Left ventricle myocardium inferior (tissue), 1 donor: ENCODE data around the gene PIAS2. TPM values are rescaled to one million over a fixed set of nuclear protein-coding genes. Genes with fewer than 3 reads are reported as not detected.

Experiments
- DNase-seq: peaks from one replicate; pipeline ENCODE4 v3.0.0-alpha.2; 2020
- H3K27ac ChIP-seq: fragments of 200-600 bp; replicated peaks from 2 replicates; pipeline ENCODE4 v1.8.0; 2021
- H3K27me3 ChIP-seq: fragments of 200-600 bp; 2 replicates; pipeline ENCODE4 v1.8.0; 2021; ENCODE audit warnings: low read depth
- H3K36me3 ChIP-seq: fragments of 200-600 bp; 2 replicates; pipeline ENCODE4 v1.8.0; 2021
- H3K4me1 ChIP-seq: fragments of 200-600 bp; 2 replicates; pipeline ENCODE4 v1.8.0; 2021
- H3K4me3 ChIP-seq: fragments of 200-600 bp; 2 replicates; pipeline ENCODE4 v1.8.0; 2021; ENCODE audit warnings: mild to moderate bottlenecking, moderate library complexity
- H3K9me3 ChIP-seq: fragments of 200-600 bp; replicated peaks from 2 replicates; pipeline ENCODE4 v1.8.0; 2021
- intact Hi-C: fragments of 100-400 bp; cut with micrococcal nuclease; formaldehyde crosslinking; loops from one replicate; pipeline ENCODE4 v1.11.0; 2022
- total RNA-seq: library from RNA; stranded (reverse); fragmentation: NEBNext Ultra II Directional; extraction: Animal tissue kit (Norgen Biotek cat#: 25700); gene quantifications from one replicate; pipeline ENCODE4 v1.2.1, GENCODE V29; 2021
- TF ChIP-seq, protein P1 (sequence below): fragments of 200-600 bp; IDR thresholded peaks from 2 replicates; pipeline ENCODE4 v1.8.0; 2021; ENCODE audit warnings: antibody characterized with exemption, mild to moderate bottlenecking, borderline replicate concordance
- donor health status: DM: no; HTN: yes; CAD: no; lungs with severe emphysema.

PIAS2 gene
- total RNA-seq, 1 donor from 2014 or later, result 33.2 TPM

DNA sequence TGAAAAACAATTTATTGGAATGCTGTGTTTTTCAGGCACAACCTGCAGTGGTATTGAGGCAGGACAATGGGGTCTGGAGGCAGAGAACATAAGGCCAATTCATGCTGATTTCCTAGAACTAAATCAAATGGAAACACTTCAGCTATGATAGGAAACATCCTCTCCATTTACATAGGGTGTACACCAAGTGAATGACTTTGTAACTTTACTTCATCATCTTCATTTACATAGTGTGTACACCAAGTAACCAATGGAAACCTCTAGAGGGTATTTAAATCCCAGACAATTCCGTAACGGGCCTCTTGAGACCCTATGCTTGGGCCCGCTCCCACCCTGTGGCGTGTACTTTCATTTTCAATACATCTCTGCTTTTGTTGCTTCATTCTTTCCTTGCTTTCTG is 128.2 kb downstream of the PIAS2 start:
- Histone ChIP-seq H3K27ac (no peak overlapping the region), H3K9me3 (peaks cover 9% of the 10 kb centered on the region), H3K36me3 (no peaks in the 10 kb centered on the region), H3K4me3 (no peak overlapping the region), H3K27me3 (no peaks in the 10 kb centered on the region), H3K4me1 (no peaks in the 10 kb centered on the region)
- TF ChIP-seq, protein P1, sequence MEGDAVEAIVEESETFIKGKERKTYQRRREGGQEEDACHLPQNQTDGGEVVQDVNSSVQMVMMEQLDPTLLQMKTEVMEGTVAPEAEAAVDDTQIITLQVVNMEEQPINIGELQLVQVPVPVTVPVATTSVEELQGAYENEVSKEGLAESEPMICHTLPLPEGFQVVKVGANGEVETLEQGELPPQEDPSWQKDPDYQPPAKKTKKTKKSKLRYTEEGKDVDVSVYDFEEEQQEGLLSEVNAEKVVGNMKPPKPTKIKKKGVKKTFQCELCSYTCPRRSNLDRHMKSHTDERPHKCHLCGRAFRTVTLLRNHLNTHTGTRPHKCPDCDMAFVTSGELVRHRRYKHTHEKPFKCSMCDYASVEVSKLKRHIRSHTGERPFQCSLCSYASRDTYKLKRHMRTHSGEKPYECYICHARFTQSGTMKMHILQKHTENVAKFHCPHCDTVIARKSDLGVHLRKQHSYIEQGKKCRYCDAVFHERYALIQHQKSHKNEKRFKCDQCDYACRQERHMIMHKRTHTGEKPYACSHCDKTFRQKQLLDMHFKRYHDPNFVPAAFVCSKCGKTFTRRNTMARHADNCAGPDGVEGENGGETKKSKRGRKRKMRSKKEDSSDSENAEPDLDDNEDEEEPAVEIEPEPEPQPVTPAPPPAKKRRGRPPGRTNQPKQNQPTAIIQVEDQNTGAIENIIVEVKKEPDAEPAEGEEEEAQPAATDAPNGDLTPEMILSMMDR, result no peak
- DNase-seq, result no peak
- intact Hi-C loops, result no loop called here

- Histone ChIP-seq H3K4me3 (no peak overlapping the region), H3K4me1 (no peaks in the 10 kb centered on the region), H3K9me3 (peaks cover 9% of the 10 kb centered on the region), H3K36me3 (no peaks in the 10 kb centered on the region), H3K27me3 (no peaks in the 10 kb centered on the region), H3K27ac (no peak overlapping the region)
- DNase-seq, result no peak
- intact Hi-C loops, result no loop called here
- TF ChIP-seq, protein P1, result no peak
Observed at GRCh38 chr18:46787674-46788073, 129.6 kb downstream of the PIAS2 start.

- no peaks in the 10 kb centered on the region for H3K36me3 ChIP-seq
- TF ChIP-seq, protein P1, result no peak
- H3K4me1 ChIP-seq, result peaks cover 21% of the 10 kb centered on the region
- H3K27ac ChIP-seq, result no peak overlapping the region
- no peak overlapping the region for H3K4me3 ChIP-seq
- no peaks in the 10 kb centered on the region for H3K27me3 ChIP-seq
- H3K9me3 ChIP-seq, result no peaks in the 10 kb centered on the region
- intact Hi-C loops, result no loop called here
- no peak for DNase-seq
Observed at GRCh38 chr18:46772357-46772756, 144.9 kb downstream of the PIAS2 start.

DNA sequence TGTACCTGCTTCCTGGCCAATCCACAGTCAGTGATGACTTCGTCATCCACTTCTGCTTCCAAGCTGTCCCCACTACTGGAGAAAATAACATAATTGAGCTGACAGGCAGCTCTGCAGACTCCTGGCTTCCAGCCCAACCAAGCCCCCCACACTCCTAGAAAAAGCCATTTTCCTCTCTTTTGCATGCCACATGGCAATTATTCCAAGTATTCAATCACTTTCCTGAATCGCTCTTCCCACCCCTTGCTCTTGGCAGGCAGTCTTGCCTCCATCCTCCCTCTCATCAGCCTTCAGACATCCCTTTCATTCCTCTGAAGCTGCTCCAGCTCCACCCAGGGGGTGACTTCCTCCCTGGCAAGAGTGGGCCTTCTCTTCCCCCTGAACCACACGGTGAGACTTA is 146.2 kb downstream of the PIAS2 start:
- Histone ChIP-seq H3K4me3 (no peak overlapping the region), H3K36me3 (no peaks in the 10 kb centered on the region), H3K27ac (no peak overlapping the region), H3K4me1 (peaks cover 21% of the 10 kb centered on the region), H3K9me3 (no peaks in the 10 kb centered on the region), H3K27me3 (no peaks in the 10 kb centered on the region)
- TF ChIP-seq, protein P1, result no peak
- intact Hi-C loops, result no loop called here
- no peak for DNase-seq

DNA sequence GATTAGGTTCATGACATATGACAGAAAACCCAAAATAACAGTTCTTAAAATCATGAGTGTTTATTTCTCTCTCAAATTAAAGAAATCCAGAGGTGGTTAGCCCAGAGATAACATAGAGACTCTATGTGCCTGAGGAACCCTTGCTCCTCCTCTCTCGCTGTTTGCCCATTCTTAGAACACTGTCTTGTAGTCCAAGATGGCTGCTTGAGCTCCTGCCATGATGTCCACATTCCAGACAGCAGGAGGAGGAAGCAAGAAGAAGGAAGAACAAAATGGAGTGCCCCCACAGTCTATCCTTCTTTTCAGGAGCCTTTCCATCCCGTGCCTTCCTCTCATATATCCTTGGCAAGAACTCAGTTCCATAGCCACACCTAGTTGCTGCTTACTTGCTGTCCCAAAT is 146.6 kb downstream of the PIAS2 start:
- Histone ChIP-seq H3K4me3 (no peak overlapping the region), H3K9me3 (no peaks in the 10 kb centered on the region), H3K36me3 (no peaks in the 10 kb centered on the region), H3K27me3 (no peaks in the 10 kb centered on the region), H3K4me1 (peaks cover 21% of the 10 kb centered on the region), H3K27ac (no peak overlapping the region)
- DNase-seq, result no peak
- TF ChIP-seq, protein P1, result no peak
- intact Hi-C loops, result no loop called here
